Loucy (cell line): ENCODE data around the gene SCD5.

Experiments used
- H2AFZ ChIP-seq: fragments of 200-600 bp; sonication (generic); 2 replicates; pipeline ENCODE4 v1.6.0; 2016; ENCODE audit warnings: antibody characterized with exemption, mild to moderate bottlenecking, low read length, moderate library complexity
- H3F3A ChIP-seq: fragments of 200-600 bp; 2 replicates; pipeline ENCODE4 v1.6.0; 2016; ENCODE audit warnings: antibody characterized with exemption, low read depth, mild to moderate bottlenecking
- H3K27me3 ChIP-seq: fragments of 200-600 bp; sonication (generic); 2 replicates; pipeline ENCODE4 v1.6.1; 2014; ENCODE audit warnings: low read length, mild to moderate bottlenecking; ENCODE audit not compliant: insufficient read depth, poor library complexity, severe bottlenecking
- H3K36me3 ChIP-seq: fragments of 200-600 bp; sonication (generic); 2 replicates; pipeline ENCODE4 v1.6.1; 2016; ENCODE audit warnings: low read length; ENCODE audit not compliant: insufficient read depth
- H3K4me1 ChIP-seq: fragments of 200-600 bp; sonication (generic); 2 replicates; pipeline ENCODE4 v1.5.1; 2014; ENCODE audit warnings: low read length, mild to moderate bottlenecking; ENCODE audit not compliant: insufficient read depth, poor library complexity, severe bottlenecking
- H3K4me2 ChIP-seq: fragments of 200-600 bp; sonication (generic); 2 replicates; pipeline ENCODE4 v1.6.0; 2014; ENCODE audit warnings: antibody characterized with exemption, low read length, low read depth, mild to moderate bottlenecking; ENCODE audit not compliant: poor library complexity, severe bottlenecking
- H3K4me3 ChIP-seq: fragments of 200-600 bp; sonication (generic); 2 replicates; pipeline ENCODE4 v1.5.1; 2014; ENCODE audit warnings: low read length, mild to moderate bottlenecking, mixed read lengths; ENCODE audit not compliant: poor library complexity, severe bottlenecking
- H3K79me2 ChIP-seq: fragments of 200-600 bp; sonication (generic); 2 replicates; pipeline ENCODE4 v1.6.1; 2014; ENCODE audit warnings: low read length; ENCODE audit not compliant: insufficient read depth
- H3K9ac ChIP-seq: fragments of 200-600 bp; sonication (generic); 2 replicates; pipeline ENCODE4 v1.6.0; 2014; ENCODE audit warnings: mild to moderate bottlenecking, low read depth, low read length, moderate library complexity; ENCODE audit not compliant: poor library complexity, severe bottlenecking
- H3K9me2 ChIP-seq: fragments of 200-600 bp; sonication (generic); replicated peaks from 2 replicates; pipeline ENCODE4 v1.6.1; 2016; ENCODE audit warnings: low read depth, low read length, mixed read lengths
- H3K9me3 ChIP-seq: fragments of 200-600 bp; sonication (generic); 2 replicates; pipeline ENCODE4 v1.6.1; 2014; ENCODE audit warnings: mild to moderate bottlenecking, antibody characterized with exemption, low read length, low read depth; ENCODE audit not compliant: insufficient read depth
- H4K20me1 ChIP-seq: fragments of 200-600 bp; sonication (generic); 2 replicates; pipeline ENCODE4 v1.6.0; 2014; ENCODE audit warnings: antibody characterized with exemption, low read length, mild to moderate bottlenecking; ENCODE audit not compliant: insufficient read depth, poor library complexity, severe bottlenecking
- EZH2phosphoT487 ChIP-seq: fragments of 200-600 bp; IDR thresholded peaks from 2 replicates; pipeline ENCODE4 v1.6.1; 2018; ENCODE audit warnings: antibody characterized with exemption, mild to moderate bottlenecking, moderate library complexity, borderline replicate concordance
- TF ChIP-seq, protein P1 (sequence below): fragments of 200-600 bp; sonication (generic); conservative IDR thresholded peaks from 2 replicates; pipeline ENCODE4 v1.5.1; 2014; ENCODE audit warnings: mild to moderate bottlenecking, antibody characterized with exemption, low read length

Gene SCD5

DNA sequence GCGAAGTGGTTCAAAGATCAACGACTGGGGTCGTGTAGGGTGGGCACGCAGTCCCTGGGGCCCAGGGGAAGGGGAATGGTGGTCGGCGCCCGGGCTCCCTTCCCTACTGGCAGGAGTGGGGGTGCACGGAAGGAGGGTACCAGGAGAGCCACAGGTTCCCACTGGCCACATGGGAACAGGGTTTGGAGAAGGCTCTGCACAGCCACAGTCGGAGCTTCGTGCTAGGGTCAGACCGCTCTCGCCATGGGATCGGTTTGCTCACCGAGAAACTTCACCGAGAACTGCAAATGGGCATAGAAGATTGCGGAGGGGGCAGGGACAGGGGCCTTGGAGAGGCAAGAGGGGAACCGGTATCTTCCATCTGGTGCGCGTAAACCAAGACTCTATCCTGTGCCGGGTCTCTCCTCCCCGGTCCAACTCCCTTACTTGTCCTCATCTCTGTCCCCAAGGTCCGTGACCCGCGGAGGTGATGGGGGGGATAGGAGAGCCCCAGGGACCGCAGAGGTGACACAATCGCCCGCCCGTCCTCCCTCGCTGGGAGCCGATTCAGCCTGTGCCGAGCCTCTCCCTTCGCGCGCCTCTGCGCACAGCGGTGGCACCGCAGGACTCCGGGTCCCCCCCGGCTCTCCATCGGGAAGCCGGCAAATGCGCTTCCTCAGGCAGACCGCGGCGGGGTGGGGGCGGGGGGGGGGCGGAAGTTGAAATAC, 1.0 kb downstream of the SCD5 start:
- Histone ChIP-seq H3K9ac (peak overlapping the region; percentile 60), H3K36me3 (no peaks in the 10 kb centered on the region), H3K4me2 (peak overlapping the region; percentile 87), H3K4me3 (peak overlapping the region; percentile 88), H3K79me2 (peaks cover 42% of the 10 kb centered on the region), H4K20me1 (peaks cover 22% of the 10 kb centered on the region), H3K9me2 (no peaks in the 10 kb centered on the region), H3F3A (no peaks in the 10 kb centered on the region), H2AFZ (no peak overlapping the region), H3K4me1 (peaks cover 38% of the 10 kb centered on the region), H3K27me3 (no peaks in the 10 kb centered on the region), H3K9me3 (no peaks in the 10 kb centered on the region)
- TF ChIP-seq EZH2phosphoT487: no peak
- TF ChIP-seq, protein P1, sequence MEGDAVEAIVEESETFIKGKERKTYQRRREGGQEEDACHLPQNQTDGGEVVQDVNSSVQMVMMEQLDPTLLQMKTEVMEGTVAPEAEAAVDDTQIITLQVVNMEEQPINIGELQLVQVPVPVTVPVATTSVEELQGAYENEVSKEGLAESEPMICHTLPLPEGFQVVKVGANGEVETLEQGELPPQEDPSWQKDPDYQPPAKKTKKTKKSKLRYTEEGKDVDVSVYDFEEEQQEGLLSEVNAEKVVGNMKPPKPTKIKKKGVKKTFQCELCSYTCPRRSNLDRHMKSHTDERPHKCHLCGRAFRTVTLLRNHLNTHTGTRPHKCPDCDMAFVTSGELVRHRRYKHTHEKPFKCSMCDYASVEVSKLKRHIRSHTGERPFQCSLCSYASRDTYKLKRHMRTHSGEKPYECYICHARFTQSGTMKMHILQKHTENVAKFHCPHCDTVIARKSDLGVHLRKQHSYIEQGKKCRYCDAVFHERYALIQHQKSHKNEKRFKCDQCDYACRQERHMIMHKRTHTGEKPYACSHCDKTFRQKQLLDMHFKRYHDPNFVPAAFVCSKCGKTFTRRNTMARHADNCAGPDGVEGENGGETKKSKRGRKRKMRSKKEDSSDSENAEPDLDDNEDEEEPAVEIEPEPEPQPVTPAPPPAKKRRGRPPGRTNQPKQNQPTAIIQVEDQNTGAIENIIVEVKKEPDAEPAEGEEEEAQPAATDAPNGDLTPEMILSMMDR: no peak

DNA sequence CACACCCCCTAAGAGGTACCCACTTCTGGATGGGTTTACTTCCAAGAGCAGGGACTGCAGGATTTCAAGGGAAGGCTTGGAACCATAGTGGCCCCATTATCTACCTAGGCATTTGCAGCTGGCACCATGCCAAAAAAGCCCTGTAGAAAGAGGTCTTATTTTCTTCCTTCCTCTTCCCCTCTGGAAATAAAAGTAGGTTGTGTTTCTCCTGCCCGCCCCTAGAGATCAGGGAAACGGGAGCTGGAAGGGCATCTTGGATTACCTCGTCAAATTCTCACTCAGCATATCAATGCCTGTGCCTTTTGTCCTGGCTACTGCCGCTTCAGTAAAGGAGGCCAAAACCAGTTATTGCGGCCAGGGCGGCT, 1.6 kb downstream of the SCD5 start:
- H3K9me2 ChIP-seq: no peaks in the 10 kb centered on the region
- H2AFZ ChIP-seq: no peak overlapping the region
- H3K36me3 ChIP-seq: no peaks in the 10 kb centered on the region
- H3F3A ChIP-seq: no peaks in the 10 kb centered on the region
- TF ChIP-seq EZH2phosphoT487: no peak
- TF ChIP-seq, protein P1: no peak
- H3K9ac ChIP-seq: peak overlapping the region; percentile 60
- peak overlapping the region; percentile 87 for H3K4me2 ChIP-seq
- H4K20me1 ChIP-seq: peaks cover 22% of the 10 kb centered on the region
- H3K4me1 ChIP-seq: peaks cover 38% of the 10 kb centered on the region
- no peaks in the 10 kb centered on the region for H3K9me3 ChIP-seq
- peak overlapping the region; percentile 88 for H3K4me3 ChIP-seq
- no peaks in the 10 kb centered on the region for H3K27me3 ChIP-seq
- peaks cover 47% of the 10 kb centered on the region for H3K79me2 ChIP-seq

DNA sequence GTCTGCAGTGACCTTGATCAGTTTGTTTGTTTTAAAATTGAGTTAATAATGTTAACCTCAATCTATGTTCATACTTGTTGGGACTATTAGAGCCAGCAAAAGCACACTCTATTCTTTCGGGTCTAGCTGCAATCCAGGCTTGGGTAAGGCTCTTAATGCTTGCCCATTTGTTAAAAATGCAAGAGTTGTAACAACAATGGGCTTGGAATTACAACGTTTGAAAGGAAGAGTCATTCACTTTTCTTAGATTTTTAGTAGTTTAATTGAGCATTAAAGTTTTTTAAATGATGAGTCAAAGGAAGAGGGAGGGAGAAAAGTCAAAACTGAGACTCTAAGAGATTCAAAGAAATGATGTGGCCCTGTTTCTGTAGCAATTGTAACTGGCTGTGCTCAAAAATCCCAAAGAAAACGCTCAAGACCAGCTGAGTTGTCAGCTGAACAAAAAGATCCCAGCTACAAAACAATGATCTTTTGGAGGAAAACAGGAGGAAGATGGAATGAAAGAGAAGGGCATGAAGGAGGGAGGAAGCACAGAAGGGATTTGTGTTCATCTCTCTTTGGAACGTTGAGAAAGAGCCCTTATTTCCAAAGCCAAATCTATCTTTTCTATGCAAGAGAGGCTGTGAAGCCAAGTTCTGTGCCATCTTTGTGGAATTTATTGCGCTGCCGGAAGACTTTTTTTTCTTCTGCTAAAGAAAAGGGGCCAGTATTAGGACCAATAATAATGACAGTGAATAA, 5.5 kb downstream of the SCD5 start:
- no peak overlapping the region for H2AFZ ChIP-seq

More for the DNA sequence above, 5.5 kb downstream of the SCD5 start:
- H3K9me2 ChIP-seq: no peaks in the 10 kb centered on the region
- no peaks in the 10 kb centered on the region for H3F3A ChIP-seq
- H3K9ac ChIP-seq: no peak overlapping the region
- peaks cover 69% of the 10 kb centered on the region for H3K79me2 ChIP-seq
- H4K20me1 ChIP-seq: peaks cover 22% of the 10 kb centered on the region
- H3K9me3 ChIP-seq: no peaks in the 10 kb centered on the region
- TF ChIP-seq, protein P1: no peak
- no peak for TF ChIP-seq EZH2phosphoT487
- peak overlapping the region; percentile 58 for H3K4me2 ChIP-seq
- no peak overlapping the region for H3K4me3 ChIP-seq
- H3K27me3 ChIP-seq: no peaks in the 10 kb centered on the region
- H3K36me3 ChIP-seq: no peaks in the 10 kb centered on the region
- H3K4me1 ChIP-seq: peaks cover 33% of the 10 kb centered on the region
